Measurements from ENCODE around the gene FAM229B.
"Not testable (repeated sequence)": the region's sequence is repeated elsewhere in the genome, so short reads cannot be mapped to it uniquely, and the experiment has no call there.

Gene FAM229B, protein sequence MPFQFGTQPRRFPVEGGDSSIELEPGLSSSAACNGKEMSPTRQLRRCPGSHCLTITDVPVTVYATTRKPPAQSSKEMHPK

DNA sequence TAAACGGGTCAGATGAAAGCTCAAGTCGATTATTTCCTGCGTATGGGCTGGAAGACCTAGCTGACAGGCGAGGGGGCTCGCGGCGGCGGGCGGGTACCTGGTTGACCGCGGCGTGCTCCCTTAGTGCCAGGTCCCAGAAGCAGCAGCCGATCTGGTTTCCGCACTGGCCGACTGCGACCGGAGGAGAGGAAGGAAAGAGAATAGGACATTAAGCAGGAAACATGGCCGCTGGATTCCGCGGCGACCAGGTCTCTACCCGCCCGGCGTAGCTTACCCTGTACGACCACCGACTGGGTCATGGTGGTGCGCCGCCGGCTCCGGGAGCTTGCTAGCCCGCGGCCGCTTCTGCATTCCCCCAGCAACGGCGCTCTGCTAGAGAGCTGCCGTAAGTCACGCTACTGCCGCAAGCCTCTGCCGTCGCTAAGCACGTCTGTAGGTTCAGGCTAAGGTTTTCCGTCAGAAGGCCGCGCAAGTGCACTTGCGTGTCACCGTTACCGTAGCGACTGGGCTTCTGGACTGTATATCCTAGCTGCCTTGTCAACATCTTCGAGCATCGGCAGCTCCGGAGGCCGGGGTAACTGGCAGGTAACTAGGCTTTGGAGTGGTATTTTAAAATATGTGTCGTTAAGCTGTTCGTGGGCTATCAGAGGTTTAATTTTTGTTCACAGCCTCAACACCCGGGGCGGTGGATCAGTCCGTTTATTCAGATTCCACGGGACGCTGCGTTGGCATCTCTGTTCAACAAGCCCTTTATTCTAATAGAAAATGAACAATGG lies at the start of gene FAM229B, which contains the start of gene TUBE1:
TSS of gene FAM229B (plus strand) at position 456 of the 776 bp plus-strand sequence. CDS start 11,693 bp downstream, outside the sequence.
TSS of gene TUBE1 (minus strand) at position 347 of the 776 bp plus-strand sequence. CDS start at position 299, 48 bp downstream.
- peak; percentile 72 for DNase-seq

DNA sequence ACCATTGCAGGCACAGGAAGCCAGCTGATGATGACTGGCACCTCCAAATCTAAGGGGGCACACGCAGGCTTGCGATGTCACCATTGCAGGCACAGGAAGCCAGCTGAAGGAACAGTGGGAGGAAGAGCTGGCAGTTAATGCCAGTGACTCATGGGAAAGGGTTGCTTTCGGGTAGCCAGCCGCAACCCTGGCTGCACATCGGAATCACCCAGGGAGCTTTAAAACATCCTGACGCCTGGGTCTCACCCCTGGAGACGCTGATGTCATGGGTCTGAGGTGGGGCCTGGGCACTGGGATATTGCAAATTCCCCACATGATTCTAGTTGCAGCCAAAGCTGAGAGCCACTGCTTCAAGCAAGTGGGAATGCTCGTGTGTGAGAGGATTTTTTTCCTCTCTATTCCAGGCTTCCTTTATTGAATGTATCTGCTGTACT lies 49.6 kb upstream of the FAM229B start:
- DNase-seq, result peak; percentile 74

DNA sequence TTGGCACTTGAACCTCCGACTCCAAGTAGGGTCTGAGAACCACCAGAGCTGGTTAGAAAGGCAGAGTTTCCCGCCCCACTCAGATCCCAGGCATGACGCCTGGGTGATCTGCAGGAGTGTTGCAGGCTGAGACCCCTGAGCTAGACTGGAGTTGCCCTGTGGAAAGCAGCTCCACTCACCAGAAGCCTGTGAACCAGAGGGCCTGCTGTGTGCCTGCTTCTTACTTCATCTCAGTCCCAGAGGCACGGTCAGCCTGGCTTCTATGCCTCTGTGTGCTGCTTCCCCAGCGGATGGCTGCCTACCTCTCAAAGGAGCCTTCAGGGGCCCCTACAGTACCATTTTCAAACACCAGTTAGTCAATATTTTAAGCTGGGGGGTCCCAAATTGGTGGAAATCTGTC lies 49.1 kb upstream of the FAM229B start:
- no peak for DNase-seq

DNA sequence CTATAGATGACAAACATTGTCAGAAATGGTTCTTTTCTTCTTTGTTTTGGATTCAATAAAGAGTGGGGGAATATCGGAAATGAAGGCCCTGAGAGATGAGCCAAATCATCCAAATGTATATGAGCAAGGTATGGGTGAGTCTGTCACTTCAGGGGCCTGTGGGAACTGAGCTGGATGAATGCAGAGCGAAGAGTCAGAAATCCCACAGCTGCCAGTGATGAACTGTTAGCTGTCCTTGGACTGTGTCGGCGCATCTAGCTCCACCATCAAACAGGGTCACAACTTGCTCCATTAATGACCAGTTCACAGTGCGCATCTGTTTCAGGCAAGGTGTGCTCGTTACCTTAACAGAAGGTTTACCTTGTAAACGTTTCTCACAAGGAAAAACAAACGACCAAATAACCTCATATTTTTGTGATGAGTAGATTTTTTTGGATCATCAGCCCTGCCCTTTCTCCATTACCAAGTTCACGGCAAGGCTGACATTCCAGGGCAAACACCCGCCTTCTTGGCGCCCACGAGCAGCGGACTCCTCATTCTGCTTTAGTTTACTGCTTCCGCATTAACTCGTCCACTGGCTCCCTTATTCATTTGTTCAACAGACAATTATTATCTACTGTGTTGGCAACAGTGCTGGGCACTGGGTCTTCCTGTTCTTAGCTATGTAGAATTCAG lies 48.5 kb upstream of the FAM229B start:
- no peak for DNase-seq

DNA sequence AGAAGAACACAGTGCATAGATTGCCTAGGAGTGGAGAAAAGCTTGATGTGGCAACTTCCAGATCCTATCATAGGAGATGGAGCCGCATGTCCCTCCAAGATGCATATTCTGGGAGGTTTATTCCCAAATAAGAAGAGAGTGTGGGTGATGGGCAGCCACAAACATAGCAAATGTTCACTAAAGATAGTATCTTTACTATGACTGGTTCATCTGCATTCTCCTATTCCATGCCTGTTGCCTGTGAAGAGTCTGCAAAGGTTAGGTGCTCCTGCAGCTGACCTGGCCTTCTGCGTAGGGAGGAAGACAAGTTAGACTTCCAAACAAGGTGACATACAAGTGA lies 48.0 kb upstream of the FAM229B start:
- no peak for DNase-seq

DNA sequence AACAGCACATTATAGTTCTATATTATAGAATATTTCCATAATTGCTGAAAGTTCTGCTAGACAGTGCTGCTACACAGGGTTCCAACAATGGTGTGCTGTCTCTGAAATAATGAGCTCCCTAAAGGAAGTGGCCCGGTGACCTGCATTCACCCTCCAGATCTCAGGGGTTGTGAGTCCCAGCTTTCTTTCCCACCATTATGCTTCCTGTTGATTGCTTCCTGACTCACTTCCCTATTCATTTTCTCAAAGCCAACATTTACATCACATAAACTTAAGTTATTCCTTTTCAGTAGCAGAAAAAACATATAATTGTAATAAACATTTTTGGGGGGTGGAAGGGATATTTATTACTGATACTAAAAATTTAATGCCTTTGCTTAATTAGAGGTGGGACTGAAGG lies 46.4 kb upstream of the FAM229B start:
- no peak for DNase-seq

DNA sequence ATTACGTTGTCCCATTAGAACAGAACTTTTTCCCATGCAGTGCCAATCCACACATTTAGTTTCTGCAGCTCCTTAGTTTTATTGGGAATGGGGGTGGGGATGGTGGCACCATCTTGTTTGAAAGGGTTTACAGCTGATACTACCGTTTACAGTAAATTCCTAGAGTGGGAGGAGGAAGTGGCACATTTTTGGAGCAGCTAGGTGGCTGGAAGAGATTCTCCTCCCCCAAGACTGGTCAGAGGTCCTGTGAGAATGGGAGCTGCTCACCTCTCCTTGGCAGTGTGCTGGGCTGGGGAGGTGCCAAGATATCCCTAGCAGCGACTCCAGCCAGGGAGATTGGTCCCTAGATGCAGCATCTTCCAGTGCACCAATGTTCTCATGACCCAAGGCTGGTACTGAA lies 45.9 kb upstream of the FAM229B start:
- DNase-seq, result no peak

DNA sequence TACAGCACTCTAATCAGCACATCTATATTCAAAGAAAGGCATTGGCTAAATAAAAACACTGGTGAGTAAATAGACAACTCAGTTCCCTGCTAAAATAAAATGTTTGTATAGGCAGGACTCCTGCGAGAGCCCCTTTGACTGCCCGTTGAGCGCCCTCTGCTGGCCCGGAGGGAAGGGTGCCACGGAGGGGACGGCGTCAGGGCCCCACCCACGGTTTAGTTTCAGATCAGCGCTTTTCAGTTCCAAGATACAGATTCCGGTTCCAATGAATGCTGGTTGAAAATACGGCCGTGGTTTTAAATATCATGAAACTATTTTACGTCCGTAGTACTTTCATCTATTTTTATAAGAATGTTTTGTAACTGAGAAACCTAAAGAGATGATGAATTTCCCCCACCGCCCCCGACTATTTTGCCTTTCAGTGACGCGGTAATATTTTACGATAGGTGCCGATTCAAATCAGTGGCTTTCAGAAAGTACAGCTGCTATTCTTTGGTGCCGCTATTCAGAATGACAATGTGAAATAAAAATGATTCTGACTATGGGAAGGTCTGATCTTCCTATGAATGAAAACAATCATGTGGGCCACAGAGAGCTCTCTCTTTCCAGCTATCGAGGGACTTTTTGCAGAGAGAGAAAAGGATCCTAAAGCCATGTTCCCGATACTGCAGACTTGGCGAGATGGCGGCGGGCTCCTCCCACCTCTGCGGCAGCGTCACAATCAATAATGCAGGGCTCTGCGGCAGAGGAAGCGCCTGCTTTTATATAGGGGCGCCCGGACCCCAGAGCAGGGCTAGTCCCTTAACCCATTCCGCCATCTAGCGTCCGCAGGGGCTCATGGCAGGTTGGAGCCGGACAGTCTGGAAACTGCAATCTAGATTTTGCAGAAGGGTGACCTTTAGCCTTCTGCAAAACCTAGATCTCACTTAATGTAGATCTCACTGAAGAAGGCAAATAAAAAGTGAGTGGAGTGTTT lies 44.1 kb upstream of the FAM229B start:
- DNase-seq, result peak; percentile 59

DNA sequence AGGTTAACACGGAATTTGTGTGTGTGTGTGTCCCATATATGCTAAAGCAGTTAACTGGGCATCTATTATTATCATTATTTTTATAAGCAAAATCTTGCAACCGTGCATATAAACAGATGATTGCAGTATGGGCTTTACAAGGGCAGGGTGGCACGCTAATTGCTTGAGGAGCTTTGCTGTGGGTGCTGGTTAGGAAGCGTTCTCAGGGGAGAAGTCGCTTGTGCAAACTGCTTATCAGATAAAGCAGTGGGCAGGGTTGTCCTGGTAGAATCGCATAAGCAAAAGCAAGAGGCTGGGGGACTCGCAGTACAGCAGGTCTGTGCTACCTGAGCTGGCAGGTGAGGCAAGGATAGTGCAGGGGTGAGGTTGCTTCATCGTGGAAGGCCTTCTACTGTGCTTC lies 43.2 kb upstream of the FAM229B start:
- no peak for DNase-seq

DNA sequence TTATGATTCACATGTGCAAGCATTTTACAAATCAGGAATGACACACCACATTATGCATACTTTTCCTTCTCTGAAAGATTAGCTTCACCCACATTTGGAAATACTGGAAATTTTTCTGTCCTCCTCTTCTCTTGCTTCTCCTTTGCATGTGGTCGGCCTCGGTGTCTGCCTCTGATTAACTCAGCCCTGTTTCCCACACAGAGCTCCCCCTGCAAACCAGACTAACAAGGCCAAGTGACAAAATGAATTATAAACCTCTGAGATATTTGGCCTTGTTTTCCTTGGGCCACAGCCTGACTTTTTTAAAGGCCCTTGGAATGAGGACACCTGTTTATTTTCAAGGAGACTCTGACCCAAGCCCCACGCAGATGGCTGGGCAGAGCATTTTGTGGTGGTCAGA lies 42.5 kb upstream of the FAM229B start:
- no peak for DNase-seq

DNA sequence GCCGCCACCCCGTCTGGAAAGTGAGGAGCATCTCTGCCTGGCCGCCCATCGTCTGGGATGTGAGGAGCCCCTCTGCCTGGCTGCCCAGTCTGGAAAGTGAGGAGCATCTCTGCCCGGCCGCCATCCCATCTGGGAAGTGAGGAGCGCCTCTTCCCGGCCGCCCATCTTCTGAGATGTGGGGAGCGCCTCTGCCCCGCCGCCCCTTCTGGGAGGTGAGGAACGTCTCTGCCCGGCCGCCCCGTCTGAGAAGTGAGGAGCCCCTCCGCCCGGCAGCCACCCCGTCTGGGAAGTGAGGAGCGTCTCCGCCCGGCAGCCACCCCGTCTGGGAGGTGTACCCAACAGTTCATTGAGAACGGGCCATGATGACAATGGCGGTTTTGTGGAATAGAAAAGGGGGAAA lies 39.9 kb upstream of the FAM229B start:
- not testable (repeated sequence) for DNase-seq

DNA sequence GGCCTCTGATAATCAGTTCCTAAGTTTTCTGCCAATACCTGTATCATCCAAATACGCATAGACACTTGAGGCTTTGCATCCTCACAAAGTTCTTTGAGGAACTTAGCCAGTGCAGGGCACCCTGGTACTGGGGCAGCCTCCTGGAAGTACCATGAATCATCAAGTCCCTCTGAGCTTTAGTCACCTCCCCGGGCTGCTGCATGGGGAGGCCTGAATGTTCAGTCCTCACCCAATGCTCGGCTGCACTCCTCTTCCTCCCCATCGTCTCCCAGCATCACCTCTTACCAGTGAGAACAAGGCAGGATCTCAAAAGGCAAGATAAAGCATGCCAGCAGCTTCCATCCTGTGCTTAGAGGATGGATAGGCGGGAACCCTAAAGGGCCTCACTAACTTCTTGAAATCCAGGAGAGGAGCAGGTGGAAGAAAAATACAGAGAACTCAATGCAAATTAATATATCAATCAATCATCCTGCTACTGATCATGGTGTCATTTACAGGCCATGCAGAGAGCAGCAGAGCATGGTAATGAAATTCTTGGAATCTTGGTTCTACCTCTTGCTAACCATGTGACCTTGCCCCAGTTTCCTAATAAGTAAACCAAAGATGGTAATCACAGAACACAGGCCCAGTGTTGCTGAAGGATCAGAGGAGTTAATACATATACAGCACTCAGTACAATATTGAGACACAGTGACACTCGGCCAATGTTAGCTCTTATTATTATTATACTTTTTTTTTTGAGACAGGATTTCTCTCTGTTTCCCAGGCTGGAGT lies 38.2 kb upstream of the FAM229B start:
- DNase-seq, result no peak

DNA sequence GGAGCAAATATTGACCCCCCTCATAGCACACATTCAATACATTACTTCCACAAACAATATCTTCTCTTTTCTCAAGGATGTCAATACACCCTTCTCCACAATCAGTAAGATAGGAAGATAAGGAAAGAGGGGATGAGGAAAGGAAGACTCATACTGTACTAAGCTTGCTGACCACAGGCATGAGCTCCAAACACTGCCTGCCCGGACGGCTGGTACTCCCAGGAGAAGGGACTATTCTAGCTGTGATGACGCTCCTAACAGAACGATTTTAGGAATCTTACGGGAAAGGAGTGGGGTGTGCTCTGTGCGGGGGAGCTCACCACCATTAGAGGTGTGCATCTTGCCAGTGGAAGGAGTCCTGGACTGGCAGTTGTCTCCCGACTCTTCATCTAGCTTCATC lies 37.4 kb upstream of the FAM229B start:
- DNase-seq, result no peak

DNA sequence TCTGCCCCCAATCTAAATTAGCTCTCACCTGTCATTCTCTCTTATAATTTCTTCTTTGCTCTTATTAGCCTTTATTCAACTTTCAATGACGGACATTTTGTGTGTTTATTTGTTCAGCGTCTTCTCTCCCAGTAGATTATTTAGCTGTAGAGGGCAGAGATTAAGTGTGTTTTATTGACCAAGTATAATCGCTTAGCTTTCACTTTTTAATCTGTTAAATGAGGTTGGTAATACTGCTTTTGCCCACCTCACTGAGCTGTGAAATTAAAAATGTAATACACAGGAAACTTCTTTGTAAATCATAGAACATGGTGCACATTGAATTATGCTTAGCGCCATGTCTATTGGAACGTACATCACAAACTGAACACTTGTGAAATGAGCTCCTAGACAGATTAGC lies 37.0 kb upstream of the FAM229B start:
- DNase-seq, result no peak

DNA sequence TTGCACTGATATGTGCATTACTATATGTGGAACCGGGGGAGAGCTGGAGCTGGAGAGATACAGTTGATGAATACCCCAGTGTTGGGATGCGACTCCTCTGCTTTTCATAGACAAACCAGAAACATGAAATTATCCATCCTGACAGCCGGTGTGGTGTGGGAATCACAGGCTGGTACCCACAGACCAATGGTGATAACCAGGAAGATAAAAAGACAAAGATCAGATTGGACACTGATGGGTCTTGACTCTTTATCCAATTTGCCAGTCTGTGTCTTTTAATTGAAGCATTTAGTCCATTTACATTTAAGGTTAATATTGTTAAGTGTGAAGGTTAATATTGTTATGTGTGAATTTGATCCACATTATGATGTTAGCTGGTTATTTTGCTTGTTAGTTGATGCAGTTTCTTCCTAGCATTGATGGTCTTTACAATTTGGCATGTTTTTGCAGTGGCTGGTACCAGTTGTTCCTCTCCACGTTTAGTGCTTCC lies 36.1 kb upstream of the FAM229B start:
- not testable (repeated sequence) for DNase-seq

DNA sequence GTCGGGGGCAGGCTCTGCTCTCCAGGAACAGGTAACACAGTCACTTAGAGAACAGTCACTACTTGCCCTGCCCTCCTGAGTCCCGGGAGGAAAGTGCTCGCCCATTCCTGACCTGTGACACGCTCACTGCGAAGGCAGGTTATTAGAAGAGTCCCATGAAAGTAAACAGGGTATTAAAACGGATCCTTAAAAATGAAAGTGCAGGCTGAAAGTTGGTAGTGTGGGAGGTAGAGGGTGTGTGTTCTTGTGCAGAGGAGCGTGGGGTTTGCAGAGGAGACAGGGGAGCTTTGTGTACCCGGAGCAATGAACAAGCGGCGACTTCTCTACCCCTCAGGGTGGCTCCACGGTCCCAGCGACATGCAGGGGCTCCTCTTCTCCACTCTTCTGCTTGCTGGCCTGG lies 33.4 kb upstream of the FAM229B start, which contains the start of gene CCN6:
TSS of gene CCN6 (plus strand) at position 104 of the 400 bp plus-strand sequence. CDS start at position 358, 254 bp downstream.
- no peak for DNase-seq

DNA sequence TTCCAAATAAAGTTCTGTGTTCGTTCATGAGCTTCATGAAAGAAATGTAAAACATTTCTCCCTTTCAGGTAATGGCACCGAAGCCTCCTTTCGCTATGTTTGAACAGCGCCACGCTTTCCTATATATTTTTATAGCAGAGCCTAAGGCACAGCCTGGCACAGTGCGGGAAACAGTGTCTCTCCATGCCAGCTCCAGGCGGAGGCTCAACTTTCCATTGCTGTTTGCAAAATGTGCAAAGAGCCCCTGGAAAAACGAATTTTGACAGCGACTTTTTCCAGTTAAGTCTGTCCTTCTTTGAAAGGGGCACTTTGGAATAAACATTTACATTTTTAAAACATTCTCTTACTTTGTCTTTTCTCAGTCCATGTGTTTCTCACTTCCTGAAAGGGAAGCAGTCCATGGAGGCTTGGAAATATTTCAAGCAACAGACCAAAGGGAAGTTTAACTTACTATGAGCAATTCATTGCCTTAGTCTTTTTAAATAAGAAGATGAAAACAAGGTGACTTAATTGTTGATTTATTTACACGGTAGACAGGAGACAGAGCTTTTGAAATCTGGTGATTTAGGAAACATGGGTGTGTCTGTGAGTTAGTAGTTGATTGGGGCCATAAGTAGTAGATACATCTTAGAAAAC lies 32.7 kb upstream of the FAM229B start:
- no peak for DNase-seq

DNA sequence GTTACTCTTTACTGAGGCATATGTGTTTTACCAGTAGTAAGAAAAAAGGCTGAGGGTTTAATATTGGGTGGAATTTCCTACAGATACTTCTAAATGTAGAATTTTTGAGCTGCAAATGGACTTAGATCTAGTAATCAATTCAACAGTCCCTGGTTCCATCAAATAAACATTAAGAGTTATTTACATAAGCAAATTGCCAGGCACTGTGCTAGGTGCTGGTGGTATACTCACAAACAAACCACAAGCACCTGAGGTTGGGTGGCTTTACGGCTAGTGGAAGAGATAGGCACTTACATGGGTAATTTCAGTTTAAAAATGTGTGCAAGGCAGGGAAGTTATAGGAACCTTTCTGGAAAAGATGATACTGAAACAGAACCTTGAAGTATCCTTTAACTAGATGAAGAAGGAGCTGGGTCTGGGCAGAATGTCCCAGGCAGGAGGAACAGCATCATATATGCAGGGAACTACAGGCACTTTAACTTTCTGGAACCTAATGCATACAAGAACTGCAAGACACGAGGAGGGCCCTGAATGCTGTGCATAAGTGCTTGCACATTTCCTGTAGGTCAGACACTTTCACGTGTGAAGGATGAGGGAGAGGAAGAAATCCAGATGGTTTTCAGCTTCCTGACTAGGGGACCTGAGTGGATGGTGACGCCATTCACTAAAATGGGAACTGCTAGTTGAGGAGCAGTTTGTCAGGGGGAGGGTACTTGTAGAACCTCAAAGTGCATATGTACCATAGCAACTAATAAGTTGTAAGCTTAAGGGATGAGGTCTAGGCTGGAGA lies 29.0 kb upstream of the FAM229B start:
- DNase-seq, result no peak

DNA sequence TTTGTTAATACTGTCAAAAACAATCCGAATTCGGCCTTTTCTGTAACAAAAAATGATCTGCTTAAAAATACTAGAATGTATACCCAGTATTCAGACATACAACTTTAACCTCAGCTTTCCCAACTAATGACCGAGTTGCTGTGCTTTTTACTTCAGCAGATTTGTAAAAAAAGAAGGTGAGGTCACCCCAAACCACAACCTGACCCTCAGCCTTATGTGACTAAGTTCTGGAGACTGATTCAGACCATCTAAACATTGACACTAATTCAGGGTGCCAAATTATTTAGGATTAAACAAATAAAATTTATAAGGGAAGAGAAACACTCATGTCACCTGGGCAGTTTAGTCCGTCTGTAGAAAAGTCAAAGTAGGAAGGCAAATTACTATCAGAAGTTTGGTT lies 25.8 kb upstream of the FAM229B start:
- no peak for DNase-seq

DNA sequence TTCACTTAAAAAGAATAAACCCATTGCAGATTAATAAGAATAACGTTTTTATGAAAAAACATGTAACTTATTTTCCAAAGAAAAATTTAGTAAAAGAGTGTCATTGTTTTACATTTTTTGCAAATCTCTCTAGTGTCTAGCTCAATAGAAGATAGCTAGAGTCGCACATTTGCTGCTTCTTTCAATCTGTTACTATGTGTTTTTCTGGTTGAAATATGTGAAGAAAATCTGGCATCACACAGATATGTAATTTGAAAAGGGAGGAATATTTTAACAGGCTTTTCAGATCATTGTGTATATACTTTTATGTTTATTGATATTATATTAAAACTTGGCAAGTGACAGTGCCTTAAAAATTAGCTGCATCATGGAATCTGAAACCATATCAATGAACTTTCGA lies 24.4 kb upstream of the FAM229B start:
- DNase-seq, result no peak
